Keratinocyte (primary cell): ENCODE results near the gene OLFML2A. TPM values are rescaled to one million over a fixed set of nuclear protein-coding genes. Genes with fewer than 3 reads are reported as not detected.

Experiments
- DNase-seq: peaks from one replicate; pipeline ENCODE4 v3.0.0-alpha.2; 2011; ENCODE audit warnings: low read depth, missing footprints, low spot score
- FAIRE-seq: peaks from 2 replicates; lab custom pipeline; 2011; peaks lifted over from hg19 to GRCh38; lab: Jason Lieb, UNC
- H2AFZ ChIP-seq: 2 replicates; pipeline ENCODE4 v1.6.0; 2012; ENCODE audit warnings: low read length, control low read depth, inconsistent platforms; ENCODE audit not compliant: control insufficient read depth
- H3K27ac ChIP-seq: 2 replicates; pipeline ENCODE4 v1.5.1; 2011; ENCODE audit warnings: low read length; ENCODE audit not compliant: control insufficient read depth, insufficient read depth
- H3K27me3 ChIP-seq: 3 replicates; pipeline ENCODE4 v1.6.0; 2011; ENCODE audit warnings: low read length; ENCODE audit not compliant: control insufficient read depth, insufficient read depth; ENCODE audit errors: extremely low read depth
- H3K36me3 ChIP-seq, 2 experiments: 2 replicates in 1 of 2; 3 replicates in 1 of 2; pipeline ENCODE4 v1.5.1; 2011; ENCODE audit warnings: low read length in 2 of 2, mild to moderate bottlenecking in 1 of 2; ENCODE audit not compliant: control insufficient read depth in 2 of 2, insufficient read depth in 2 of 2; ENCODE audit errors: extremely low read depth in 1 of 2
- H3K4me1 ChIP-seq: 3 replicates; pipeline ENCODE4 v1.5.1; 2011; ENCODE audit warnings: low read length; ENCODE audit not compliant: control insufficient read depth, insufficient read depth; ENCODE audit errors: extremely low read depth
- H3K4me2 ChIP-seq: 3 replicates; pipeline ENCODE4 v1.6.0; 2011; ENCODE audit warnings: low read depth, low read length; ENCODE audit not compliant: control insufficient read depth, insufficient read depth; ENCODE audit errors: extremely low read depth
- H3K4me3 ChIP-seq, 3 experiments: fragments of 200-600 bp in 1 of 3; sonication (generic) in 1 of 3; 2 replicates in 2 of 3; 3 replicates in 1 of 3; pipeline ENCODE4 v1.5.1; 2011 to 2016; ENCODE audit warnings: low read length in 3 of 3, mild to moderate bottlenecking in 3 of 3, control low read depth in 2 of 3, inconsistent platforms in 1 of 3, low read depth in 1 of 3, mixed read lengths in 1 of 3, mixed run types in 1 of 3, moderate library complexity in 1 of 3; ENCODE audit not compliant: control insufficient read depth in 2 of 3, insufficient read depth in 2 of 3; ENCODE audit errors: extremely low read depth in 1 of 3
- H3K79me2 ChIP-seq: 2 replicates; pipeline ENCODE4 v1.6.0; 2012; ENCODE audit warnings: low read length; ENCODE audit not compliant: control insufficient read depth, insufficient read depth
- H3K9ac ChIP-seq: 3 replicates; pipeline ENCODE4 v1.6.0; 2011; ENCODE audit warnings: low read length; ENCODE audit not compliant: control insufficient read depth, insufficient read depth; ENCODE audit errors: extremely low read depth
- H3K9me1 ChIP-seq: 3 replicates; pipeline ENCODE4 v1.6.0; 2011; ENCODE audit warnings: low read length; ENCODE audit not compliant: control insufficient read depth, insufficient read depth; ENCODE audit errors: extremely low read depth
- H3K9me3 ChIP-seq: 2 replicates; pipeline ENCODE4 v1.5.1; 2012; ENCODE audit warnings: low read depth, low read length; ENCODE audit not compliant: control insufficient read depth
- H4K20me1 ChIP-seq: 3 replicates; pipeline ENCODE4 v1.6.0; 2011; ENCODE audit warnings: low read length; ENCODE audit not compliant: control insufficient read depth, insufficient read depth; ENCODE audit errors: extremely low read depth
- CTCF ChIP-seq, 3 experiments: IDR thresholded peaks in 1 of 3; conservative IDR thresholded peaks in 1 of 3; optimal IDR thresholded peaks in 1 of 3; 2 replicates in 2 of 3; 3 replicates in 1 of 3; pipeline versions ENCODE3 to v1.5.1; 2011; ENCODE audit warnings: low read length in 3 of 3, mild to moderate bottlenecking in 3 of 3, moderate library complexity in 2 of 3, control low read depth in 1 of 3, inconsistent platforms in 1 of 3; ENCODE audit not compliant: insufficient read depth in 2 of 3; ENCODE audit errors: extremely low read depth in 1 of 3
- EZH2 ChIP-seq: IDR thresholded peaks from one replicate; pipeline ENCODE4 v1.6.1; 2012; ENCODE audit warnings: inconsistent platforms, mild to moderate bottlenecking, low read length, moderate library complexity
- dilution Hi-C: fragments of 300-500 bp; cut with MboI; formaldehyde crosslinking; loops from one replicate; pipeline ENCODE4 v1.7.0; 2020; ENCODE audit warnings: low sequenced_read_pairs; ENCODE audit not compliant: extremely low pct_ligation_motif_present
- polyA plus RNA-seq, 5 experiments: library from polyadenylated mRNA; depleted of rRNA in 3 of 5; stranded (reverse) in 3 of 5; stranded (forward) in 1 of 5; unstranded in 1 of 5; fragments of >200 nt; gene quantifications; 1 replicate in 1 of 5; 2 replicates in 3 of 5; 3 replicates in 1 of 5; pipeline versions ENCODE4 v1.2.1 to v1.2.3, GENCODE V29; 2011 to 2012; ENCODE audit warnings: missing spikeins in 2 of 5, low read depth in 1 of 5, low replicate concordance in 1 of 5

Gene OLFML2A
- polyA plus RNA-seq, 1 donor (not counting 4 experiments of a cell fraction or from before 2014, with no cell fraction given), result 1.1 TPM

DNA sequence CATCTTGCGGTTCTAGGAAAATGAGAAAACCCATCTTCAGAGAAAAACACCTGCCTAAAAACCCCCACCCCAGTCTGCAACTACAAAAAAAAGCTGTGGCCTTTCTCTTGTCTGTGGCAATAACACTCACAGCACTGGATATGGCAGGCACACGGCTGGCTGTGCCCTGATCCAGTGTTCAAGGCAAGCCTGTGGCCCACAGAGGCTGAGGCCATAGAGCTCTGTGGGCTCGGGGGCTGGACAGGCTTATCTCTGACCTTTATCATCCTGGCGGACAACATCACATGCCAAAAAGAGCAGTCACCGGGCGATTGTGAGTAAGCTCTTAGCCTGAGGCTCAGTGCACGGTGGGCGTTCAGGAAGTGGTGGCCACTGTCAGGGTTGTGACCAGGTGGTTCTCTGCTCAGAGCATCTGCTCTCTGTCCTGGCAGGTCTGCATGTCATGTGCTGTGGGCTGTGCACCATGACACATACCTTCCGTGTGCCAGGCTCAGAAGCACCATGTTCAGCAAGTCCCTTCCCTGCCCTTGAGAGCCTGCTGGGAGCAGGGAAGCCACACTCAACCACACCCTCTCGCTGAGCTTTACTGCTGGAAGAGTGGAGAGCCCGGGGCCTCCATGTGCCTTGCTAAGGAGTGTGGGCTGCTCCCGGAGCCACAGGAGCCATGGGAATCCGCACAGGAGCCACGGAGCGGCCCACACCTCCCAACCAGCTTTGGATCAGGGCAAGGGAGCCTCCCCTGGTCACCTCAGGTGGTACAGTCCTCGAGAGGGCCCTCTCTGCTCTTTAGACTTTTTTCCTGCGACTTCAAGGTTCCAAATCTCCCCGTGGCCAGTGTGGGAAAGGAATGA, 41.7 kb downstream of the OLFML2A start:
- H4K20me1 ChIP-seq, result no peaks in the 10 kb centered on the region
- H3K4me1 ChIP-seq, result peaks cover 33% of the 10 kb centered on the region
- peak overlapping the region; percentile 74 for H3K4me2 ChIP-seq
- TF ChIP-seq EZH2 (no peak), CTCF (optimal IDR thresholded peaks at IDR 0.05 in 1 of 3, IDR thresholded peaks at IDR 0.05 in 1 of 3, conservative IDR thresholded peaks at IDR 0.05 in 1 of 3; ENCODE audit: extremely low read depth in 1 of 3, insufficient read depth in 2 of 3, low read length in 3 of 3) (peak in 2 of 3 experiments; percentile 8 to 9)
- DNase-seq, result peak; percentile 100
- H3K36me3 ChIP-seq, result no peaks in the 10 kb centered on the region
- H3K9me3 ChIP-seq, result no peaks in the 10 kb centered on the region
- dilution Hi-C loops, result no loop called here
- H3K79me2 ChIP-seq, result no peaks in the 10 kb centered on the region
- H3K4me3 ChIP-seq, result peak overlapping the region in 2 of 3 experiments; percentile 43 to 52
- H3K9me1 ChIP-seq, result no peaks in the 10 kb centered on the region
- no peaks in the 10 kb centered on the region for H3K27me3 ChIP-seq
- peak overlapping the region; percentile 48 for H2AFZ ChIP-seq
- H3K27ac ChIP-seq, result peak overlapping the region; percentile 88
- peak overlapping the region; percentile 74 for H3K9ac ChIP-seq
- peak; percentile 93 for FAIRE-seq

GRCh38 chr9:124820698-124821623, 44.0 kb downstream of the OLFML2A start:
- dilution Hi-C loops, result no loop called here
- no peak overlapping the region for H3K4me3 ChIP-seq
- no peaks in the 10 kb centered on the region for H3K27me3 ChIP-seq
- FAIRE-seq (no peak), DNase-seq (no peak)
- H3K4me1 ChIP-seq, result peaks cover 24% of the 10 kb centered on the region
- H3K9ac ChIP-seq, result no peak overlapping the region
- H3K9me1 ChIP-seq, result no peaks in the 10 kb centered on the region
- H3K9me3 ChIP-seq, result no peaks in the 10 kb centered on the region
- H3K27ac ChIP-seq, result no peak overlapping the region
- no peaks in the 10 kb centered on the region for H3K79me2 ChIP-seq
- no peak overlapping the region for H2AFZ ChIP-seq
- TF ChIP-seq CTCF (optimal IDR thresholded peaks at IDR 0.05 in 1 of 3, IDR thresholded peaks at IDR 0.05 in 1 of 3, conservative IDR thresholded peaks at IDR 0.05 in 1 of 3; ENCODE audit: extremely low read depth in 1 of 3, insufficient read depth in 2 of 3, low read length in 3 of 3) (no peak), EZH2 (no peak)
- H3K4me2 ChIP-seq, result no peak overlapping the region
- H4K20me1 ChIP-seq, result no peaks in the 10 kb centered on the region
- no peaks in the 10 kb centered on the region for H3K36me3 ChIP-seq
